OCI-LY3 (cell line): ENCODE data around the gene VSTM5.

Source experiments
- H2AFZ ChIP-seq: fragments of 200-600, 300-600 bp; shearing (Covaris generic); 2 replicates; pipeline ENCODE4 v1.6.0; 2014; ENCODE audit warnings: antibody characterized with exemption, low read depth, low read length
- H3K27ac ChIP-seq: fragments of 200-600, 300-600 bp; sonication (generic); 2 replicates; pipeline ENCODE4 v1.5.1; 2014; ENCODE audit warnings: mild to moderate bottlenecking, low read length, moderate library complexity, mixed read lengths
- H3K27me3 ChIP-seq: fragments of 200-600, 300-600 bp; sonication (generic); 2 replicates; pipeline ENCODE4 v1.6.1; 2014; ENCODE audit warnings: low read depth, low read length, mixed read lengths
- H3K36me3 ChIP-seq: fragments of 200-600, 300-600 bp; sonication (generic); replicated peaks from 2 replicates; pipeline ENCODE3; 2014; ENCODE audit warnings: low read depth, low read length, mixed read lengths
- H3K4me1 ChIP-seq: fragments of 300-600, 200-600 bp; sonication (generic); 2 replicates; pipeline ENCODE4 v1.6.1; 2014; ENCODE audit warnings: low read length, mixed read lengths
- H3K4me2 ChIP-seq: fragments of 200-600, 300-600 bp; sonication (generic); 2 replicates; pipeline ENCODE4 v1.6.1; 2014; ENCODE audit warnings: low read length, mixed read lengths
- H3K4me3 ChIP-seq: fragments of 300-600, 200-600 bp; sonication (generic); 2 replicates; pipeline ENCODE4 v1.5.1; 2014; ENCODE audit warnings: antibody characterized with exemption, mild to moderate bottlenecking, low read length, moderate library complexity
- H3K79me2 ChIP-seq: fragments of 300-600, 200-600 bp; shearing (Covaris generic); 2 replicates; pipeline ENCODE4 v1.6.1; 2014; ENCODE audit warnings: mild to moderate bottlenecking, low read length, mixed read lengths
- H3K9ac ChIP-seq: fragments of 300-600, 200-600 bp; shearing (Covaris generic); 2 replicates; pipeline ENCODE4 v1.6.0; 2014; ENCODE audit warnings: mild to moderate bottlenecking, low read length, moderate library complexity
- H3K9me3 ChIP-seq: fragments of 200-600, 300-600 bp; shearing (Covaris generic); 2 replicates; pipeline ENCODE4 v1.6.1; 2014; ENCODE audit warnings: low read length, mixed read lengths; ENCODE audit not compliant: insufficient read depth
- H4K20me1 ChIP-seq: fragments of 200-600, 300-600 bp; sonication (generic); 2 replicates; pipeline ENCODE4 v1.6.1; 2016; ENCODE audit warnings: low read length, mixed read lengths; ENCODE audit not compliant: insufficient read depth
- EZH2phosphoT487 ChIP-seq: fragments of 200-600 bp; shearing (Covaris generic); IDR thresholded peaks from 2 replicates; pipeline ENCODE4 v1.6.1; 2018; ENCODE audit warnings: antibody characterized with exemption, mixed run types, low read depth
- TF ChIP-seq, protein P1 (sequence below): fragments of 200-600, 300-600 bp; sonication (generic); IDR thresholded peaks from 2 replicates; pipeline ENCODE4 v1.5.1; 2014; ENCODE audit warnings: antibody characterized with exemption, low read length, low read depth

Gene VSTM5

DNA sequence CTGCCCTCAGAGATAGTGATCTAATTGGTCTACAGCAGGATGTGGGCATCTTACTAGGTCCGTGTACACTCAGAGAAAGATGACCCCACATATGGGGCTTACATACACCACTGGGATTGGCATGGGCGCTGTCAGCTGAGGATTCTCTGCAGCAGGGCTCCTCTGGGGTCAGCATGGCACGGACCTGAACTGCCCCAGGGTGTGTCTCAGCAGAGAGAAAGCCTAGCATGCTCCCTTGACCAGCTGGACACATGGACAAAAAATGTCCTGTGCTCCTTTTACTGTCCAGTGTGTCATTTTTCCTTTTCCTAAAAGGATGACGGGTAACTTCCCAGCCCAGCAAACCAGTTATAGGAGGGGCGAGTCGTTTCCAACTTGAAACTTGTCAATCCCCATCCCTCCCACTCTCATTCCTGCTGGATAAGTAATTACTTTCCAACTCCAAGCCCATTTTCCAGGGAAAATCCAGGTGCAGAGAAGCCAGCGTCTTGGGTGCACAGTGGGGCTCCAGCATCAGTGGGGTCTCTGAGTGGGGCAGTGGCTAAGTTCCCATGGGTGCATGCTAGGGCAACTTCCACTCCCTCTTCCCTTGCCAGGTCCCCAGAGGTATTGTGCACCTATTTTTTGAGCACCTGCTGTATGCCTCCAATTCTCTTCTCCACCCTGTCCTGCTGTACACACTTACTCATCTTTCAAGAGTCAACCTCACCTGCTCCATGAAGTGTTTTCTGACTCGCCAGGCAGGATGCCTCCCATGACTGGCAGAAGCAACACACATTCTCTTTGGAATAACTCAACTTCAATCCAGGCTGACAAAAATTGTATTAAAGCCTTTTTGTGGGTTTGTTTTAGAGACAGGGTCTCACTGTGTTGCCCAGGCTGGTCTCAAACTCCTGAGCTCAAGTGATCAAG, 5.0 kb downstream of the VSTM5 start:
- no peaks in the 10 kb centered on the region for H3K79me2 ChIP-seq
- H2AFZ ChIP-seq = no peak overlapping the region
- H3K27me3 ChIP-seq = no peaks in the 10 kb centered on the region
- no peak overlapping the region for H3K27ac ChIP-seq
- H3K4me2 ChIP-seq = no peak overlapping the region
- H4K20me1 ChIP-seq = no peaks in the 10 kb centered on the region
- H3K9me3 ChIP-seq = no peaks in the 10 kb centered on the region
- H3K36me3 ChIP-seq = no peaks in the 10 kb centered on the region
- no peaks in the 10 kb centered on the region for H3K4me1 ChIP-seq
- no peak overlapping the region for H3K4me3 ChIP-seq
- TF ChIP-seq EZH2phosphoT487 = no peak
- TF ChIP-seq, protein P1, sequence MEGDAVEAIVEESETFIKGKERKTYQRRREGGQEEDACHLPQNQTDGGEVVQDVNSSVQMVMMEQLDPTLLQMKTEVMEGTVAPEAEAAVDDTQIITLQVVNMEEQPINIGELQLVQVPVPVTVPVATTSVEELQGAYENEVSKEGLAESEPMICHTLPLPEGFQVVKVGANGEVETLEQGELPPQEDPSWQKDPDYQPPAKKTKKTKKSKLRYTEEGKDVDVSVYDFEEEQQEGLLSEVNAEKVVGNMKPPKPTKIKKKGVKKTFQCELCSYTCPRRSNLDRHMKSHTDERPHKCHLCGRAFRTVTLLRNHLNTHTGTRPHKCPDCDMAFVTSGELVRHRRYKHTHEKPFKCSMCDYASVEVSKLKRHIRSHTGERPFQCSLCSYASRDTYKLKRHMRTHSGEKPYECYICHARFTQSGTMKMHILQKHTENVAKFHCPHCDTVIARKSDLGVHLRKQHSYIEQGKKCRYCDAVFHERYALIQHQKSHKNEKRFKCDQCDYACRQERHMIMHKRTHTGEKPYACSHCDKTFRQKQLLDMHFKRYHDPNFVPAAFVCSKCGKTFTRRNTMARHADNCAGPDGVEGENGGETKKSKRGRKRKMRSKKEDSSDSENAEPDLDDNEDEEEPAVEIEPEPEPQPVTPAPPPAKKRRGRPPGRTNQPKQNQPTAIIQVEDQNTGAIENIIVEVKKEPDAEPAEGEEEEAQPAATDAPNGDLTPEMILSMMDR = no peak
- no peak overlapping the region for H3K9ac ChIP-seq

DNA sequence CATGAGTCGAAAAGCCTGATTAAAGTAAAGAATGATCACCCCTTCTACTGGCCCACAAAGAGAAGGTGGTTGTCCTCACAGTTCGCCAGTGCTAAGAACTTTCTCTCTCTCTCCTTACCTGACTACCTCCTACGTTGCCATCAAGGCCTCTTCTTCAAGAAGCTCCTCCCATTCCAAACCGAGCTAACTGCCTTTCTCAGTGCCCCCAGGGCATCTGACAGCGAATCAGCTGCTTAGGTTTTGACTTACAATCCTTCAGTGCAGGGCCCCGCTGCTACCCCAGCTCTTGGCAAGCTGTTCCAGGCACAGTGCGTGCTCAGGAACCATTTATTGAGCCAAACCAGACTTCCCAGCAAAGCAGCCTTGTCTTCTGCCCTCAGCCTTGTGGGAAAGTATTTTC, 5.8 kb downstream of the VSTM5 start:
- TF ChIP-seq, protein P1 = no peak
- no peaks in the 10 kb centered on the region for H3K4me1 ChIP-seq
- H3K27me3 ChIP-seq = no peaks in the 10 kb centered on the region
- no peak overlapping the region for H3K4me2 ChIP-seq
- H3K9ac ChIP-seq = no peak overlapping the region
- H3K4me3 ChIP-seq = no peak overlapping the region
- no peaks in the 10 kb centered on the region for H3K79me2 ChIP-seq
- no peaks in the 10 kb centered on the region for H4K20me1 ChIP-seq
- H3K9me3 ChIP-seq = no peaks in the 10 kb centered on the region
- no peaks in the 10 kb centered on the region for H3K36me3 ChIP-seq
- no peak overlapping the region for H2AFZ ChIP-seq
- H3K27ac ChIP-seq = no peak overlapping the region

DNA sequence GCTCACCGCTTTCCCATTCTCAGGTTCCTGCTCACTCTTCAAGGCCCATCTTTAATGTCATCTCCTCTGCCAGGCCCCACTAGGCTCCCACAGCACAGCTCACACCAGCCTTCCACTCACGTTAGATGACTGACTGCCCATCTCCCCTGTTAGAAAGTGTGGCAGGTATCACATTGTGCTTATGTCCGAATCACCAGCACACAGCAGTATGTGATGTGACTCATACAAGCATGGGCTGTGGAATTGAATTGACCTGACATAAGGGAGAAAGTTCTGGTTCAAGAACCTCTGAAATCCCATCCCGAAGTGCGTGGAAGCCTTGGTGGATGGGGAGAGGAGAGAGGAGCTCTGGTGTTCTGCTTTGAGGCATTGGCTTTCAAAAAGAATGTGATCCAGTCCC, 6.5 kb downstream of the VSTM5 start:
- no peak for TF ChIP-seq EZH2phosphoT487
- TF ChIP-seq, protein P1 = no peak
- Histone ChIP-seq H3K4me2 (no peak overlapping the region), H3K79me2 (no peaks in the 10 kb centered on the region), H3K9me3 (no peaks in the 10 kb centered on the region), H3K27ac (no peak overlapping the region), H3K4me1 (no peaks in the 10 kb centered on the region), H3K4me3 (no peak overlapping the region), H3K9ac (no peak overlapping the region), H3K27me3 (no peaks in the 10 kb centered on the region), H3K36me3 (no peaks in the 10 kb centered on the region), H2AFZ (no peak overlapping the region), H4K20me1 (no peaks in the 10 kb centered on the region)

DNA sequence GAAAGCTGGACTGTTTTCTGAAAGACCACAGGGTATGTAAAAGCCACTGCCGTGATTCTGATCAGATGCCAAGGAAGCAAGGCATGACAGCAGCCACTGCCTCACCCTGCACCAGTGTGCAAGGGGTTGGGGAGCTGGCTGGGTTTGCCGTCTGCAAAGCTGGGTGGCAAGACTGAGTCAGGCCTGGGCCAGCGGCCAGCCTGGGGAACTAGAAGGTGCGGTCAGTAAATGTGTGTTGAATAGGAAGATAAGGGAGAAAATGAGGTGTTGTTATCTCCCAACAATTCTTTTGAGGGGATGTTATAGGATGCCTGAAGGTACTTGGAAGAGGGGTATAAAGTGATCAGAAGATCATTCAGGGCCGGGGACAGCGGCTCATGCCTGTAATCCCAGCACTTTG, 8.0 kb downstream of the VSTM5 start:
- no peak overlapping the region; the same call in 1 of the 2 replicates for H2AFZ ChIP-seq
- H4K20me1 ChIP-seq = no peaks in the 10 kb centered on the region
- no peaks in the 10 kb centered on the region for H3K36me3 ChIP-seq
- H3K9ac ChIP-seq = no peak overlapping the region
- H3K27me3 ChIP-seq = no peaks in the 10 kb centered on the region
- H3K79me2 ChIP-seq = no peaks in the 10 kb centered on the region
- H3K9me3 ChIP-seq = no peaks in the 10 kb centered on the region
- no peak for TF ChIP-seq EZH2phosphoT487
- TF ChIP-seq, protein P1 = no peak
- no peak overlapping the region for H3K27ac ChIP-seq
- no peak overlapping the region for H3K4me3 ChIP-seq
- no peak overlapping the region for H3K4me2 ChIP-seq
- H3K4me1 ChIP-seq = no peaks in the 10 kb centered on the region
